Hindlimb muscle (tissue), 1 donor: ENCODE results near the gene CEP104. TPM values are rescaled to one million over a fixed set of nuclear protein-coding genes. Genes with fewer than 3 reads are reported as not detected.

Experiments
- DNase-seq: peaks from one replicate; pipeline ENCODE4 v3.0.0-alpha.2; 2013
- polyA plus RNA-seq: library from polyadenylated mRNA; unstranded; fragments of 120-200 nt; gene quantifications from one replicate; pipeline ENCODE4 v1.2.1, GENCODE V29; 2013; ENCODE audit not compliant: insufficient read length

CEP104 gene
- polyA plus RNA-seq, 1 donor, result 20.1 TPM

- peak; percentile 94 for DNase-seq
These were observed 60.6 kb downstream of the CEP104 start, which contains the start of gene LRRC47 for GRCh38 chr1:3796215-3797061. Gene LRRC47, minus strand, starts transcription at chr1:3796498. Its CDS starts 22 bp downstream, at chr1:3796476.

- DNase-seq, result no peak
These were observed 61.4 kb downstream of the CEP104 start for GRCh38 chr1:3795453-3796214.

GRCh38 chr1:3790952-3791351 is 66.1 kb downstream of the CEP104 start:
- DNase-seq, result no peak

- no peak for DNase-seq
These were observed 66.5 kb downstream of the CEP104 start for GRCh38 chr1:3790500-3790923.

GRCh38 chr1:3789421-3790300 is 67.3 kb downstream of the CEP104 start:
- DNase-seq, result no peak

GRCh38 chr1:3788756-3789420 is 68.1 kb downstream of the CEP104 start:
- no peak for DNase-seq

- DNase-seq, result no peak
These were observed 69.0 kb downstream of the CEP104 start for GRCh38 chr1:3787745-3788605.

GRCh38 chr1:3787349-3787715 is 69.7 kb downstream of the CEP104 start:
- no peak for DNase-seq

GRCh38 chr1:3786468-3787348 is 70.3 kb downstream of the CEP104 start:
- no peak for DNase-seq

GRCh38 chr1:3785456-3786157 is 71.4 kb downstream of the CEP104 start:
- no peak for DNase-seq

GRCh38 chr1:3785045-3785444 is 72.0 kb downstream of the CEP104 start:
- DNase-seq, result no peak

GRCh38 chr1:3783651-3784474 is 73.1 kb downstream of the CEP104 start:
- no peak for DNase-seq

GRCh38 chr1:3780901-3781300 is 76.1 kb downstream of the CEP104 start:
- DNase-seq, result no peak

GRCh38 chr1:3779912-3780416 is 77.0 kb downstream of the CEP104 start:
- no peak for DNase-seq

- DNase-seq, result no peak
These were observed 77.6 kb downstream of the CEP104 start for GRCh38 chr1:3779265-3779911.

GRCh38 chr1:3778590-3779264 is 78.3 kb downstream of the CEP104 start:
- DNase-seq, result no peak
